Activated CD8-positive, alpha-beta T cell treated with anti-CD3 and anti-CD28 coated beads for 36 hours (primary cell): ENCODE data around the gene TNXB. TPM values are rescaled to one million over a fixed set of nuclear protein-coding genes. Genes with fewer than 3 reads are reported as not detected.
"Not testable (repeated sequence)": the region's sequence is repeated elsewhere in the genome, so short reads cannot be mapped to it uniquely, and the experiment has no call there.

ENCODE experiments used
- ATAC-seq: fragments of 200-7000 bp; cut with Tn5 transposase; one replicate; pipeline ENCODE4 v1.10.0; 2021; ENCODE audit warnings: mild to moderate bottlenecking, moderate library complexity
- CTCF ChIA-PET: fragments of 350-600 bp; sonication (Branson Sonifier 250); formaldehyde crosslinking; loops from one replicate; lab custom pipeline; 2021; ENCODE audit warnings: antibody characterized with exemption; lab: Charles Lee
- POLR2A ChIA-PET: fragments of 350-600 bp; sonication (Branson Sonifier 250); formaldehyde crosslinking; loops from one replicate; lab custom pipeline; 2021; ENCODE audit warnings: antibody characterized with exemption; lab: Charles Lee
- DNase-seq: peaks from one replicate; pipeline ENCODE4 v3.0.0-alpha.2; 2020
- H3K27ac Mint-ChIP-seq: one replicate; pipeline ENCODE4 v1.8.0; 2021; ENCODE audit warnings: mild to moderate bottlenecking, mixed read lengths
- H3K27me3 Mint-ChIP-seq: one replicate; pipeline ENCODE4 v1.8.0; 2021; ENCODE audit warnings: mixed read lengths
- H3K36me3 Mint-ChIP-seq: one replicate; pipeline ENCODE4 v1.8.0; 2021; ENCODE audit warnings: low read depth, mixed read lengths
- H3K4me1 Mint-ChIP-seq: one replicate; pipeline ENCODE4 v1.8.0; 2021; ENCODE audit warnings: low read depth, mixed read lengths
- H3K4me3 Mint-ChIP-seq: one replicate; pipeline ENCODE4 v1.8.0; 2021; ENCODE audit warnings: mild to moderate bottlenecking, moderate library complexity, mixed read lengths
- H3K9me3 Mint-ChIP-seq: one replicate; pipeline ENCODE4 v1.8.0; 2021; ENCODE audit warnings: mixed read lengths
- intact Hi-C: fragments of 100-400 bp; cut with micrococcal nuclease; formaldehyde crosslinking; loops from one replicate; pipeline ENCODE4 v1.10.0; 2022
- total RNA-seq, 2 experiments: library from RNA; stranded (reverse); gene quantifications; one replicate each; pipeline ENCODE4 v1.2.3, GENCODE V29; 2021

Gene TNXB
- total RNA-seq, 2 experiments from 2014 or later: 1.8 to 3.7 TPM

- intact Hi-C loops, POLR2A ChIA-PET, H3K9me3 Mint-ChIP-seq, H3K36me3 Mint-ChIP-seq, H3K4me3 Mint-ChIP-seq, H3K27me3 Mint-ChIP-seq, CTCF ChIA-PET, H3K4me1 Mint-ChIP-seq, DNase-seq, ATAC-seq, H3K27ac Mint-ChIP-seq: not testable (repeated sequence)
Measured at GRCh38 chr6:32002546-32003268, 106.4 kb downstream of the TNXB start.

- H3K9me3 Mint-ChIP-seq, H3K27me3 Mint-ChIP-seq, H3K36me3 Mint-ChIP-seq, H3K4me3 Mint-ChIP-seq, ATAC-seq, H3K27ac Mint-ChIP-seq, POLR2A ChIA-PET, H3K4me1 Mint-ChIP-seq, DNase-seq, CTCF ChIA-PET, intact Hi-C loops: not testable (repeated sequence)
Measured at GRCh38 chr6:31996385-31996784, 112.8 kb downstream of the TNXB start.

GRCh38 chr6:31994421-31994820 lies 114.7 kb downstream of the TNXB start:
- ATAC-seq, H3K4me1 Mint-ChIP-seq, H3K4me3 Mint-ChIP-seq, H3K27ac Mint-ChIP-seq, CTCF ChIA-PET, DNase-seq, H3K27me3 Mint-ChIP-seq, POLR2A ChIA-PET, H3K9me3 Mint-ChIP-seq, H3K36me3 Mint-ChIP-seq, intact Hi-C loops: not testable (repeated sequence)

Other genes with a start within 250 kb of the TNXB start
- gene NEU1, start 246.5 kb downstream of the TNXB start, total RNA-seq: 1 to 10 TPM; 8.7 to 9.8 TPM
- not detected for gene SLC44A4, start 230.3 kb downstream of the TNXB start, total RNA-seq
- gene EHMT2, start 211.6 kb downstream of the TNXB start, total RNA-seq: 10 to 100 TPM; 55.4 to 56.8 TPM
- gene ZBTB12, start 207.3 kb downstream of the TNXB start, total RNA-seq: 1 to 10 TPM; 1.8 to 2.1 TPM
- 1 to 10 TPM in 1 of 2 experiments, under 1 TPM in 1; 0.99 to 1.4 TPM for gene C2, start 181.6 kb downstream of the TNXB start, total RNA-seq
- under 1 TPM; 0.43 to 0.45 TPM for gene CFB, start 163.2 kb downstream of the TNXB start, total RNA-seq
- 10 to 100 TPM; 60.5 to 61.0 TPM for gene NELFE, start 150.4 kb downstream of the TNXB start, total RNA-seq
- gene SKIC2, start 150.2 kb downstream of the TNXB start, total RNA-seq: 10 to 100 TPM; 76.5 to 77.3 TPM
- gene DXO, start 137.2 kb downstream of the TNXB start, total RNA-seq: 10 to 100 TPM; 13.0 to 13.1 TPM
- gene C4A, start 127.3 kb downstream of the TNXB start, total RNA-seq: 1 to 10 TPM; 2.8 to 3.2 TPM
- 1 to 10 TPM; 2.7 to 3.3 TPM for gene C4B, start 94.5 kb downstream of the TNXB start, total RNA-seq
- under 1 TPM; 0.16 to 0.27 TPM for gene CYP21A2, start 70.9 kb downstream of the TNXB start, total RNA-seq
- 10 to 100 TPM; 54.1 to 55.2 TPM for gene ATF6B, start 18.9 kb upstream of the TNXB start, total RNA-seq
- 1 to 10 TPM; 5.3 to 5.8 TPM for gene FKBPL, start 20.9 kb upstream of the TNXB start, total RNA-seq
- 1 to 10 TPM; 1.1 to 1.6 TPM for gene PRRT1, start 42.6 kb upstream of the TNXB start, total RNA-seq
- 10 to 100 TPM; 14.4 to 21.7 TPM for gene PPT2, start 44.8 kb upstream of the TNXB start, total RNA-seq
- gene EGFL8, start 55.3 kb upstream of the TNXB start, total RNA-seq: 10 to 100 TPM; 13.3 to 14.0 TPM
- gene AGPAT1, start 66.7 kb upstream of the TNXB start, total RNA-seq: 10 to 100 TPM; 24.6 to 28.7 TPM
- gene RNF5, start 69.1 kb upstream of the TNXB start, total RNA-seq: 10 to 100 TPM; 55.4 to 57.9 TPM
- 10 to 100 TPM; 15.5 to 16.4 TPM for gene AGER, start 74.9 kb upstream of the TNXB start, total RNA-seq
- gene PBX2, start 80.9 kb upstream of the TNXB start, total RNA-seq: 10 to 100 TPM; 59.6 to 64.2 TPM
- gene GPSM3, start 83.3 kb upstream of the TNXB start, total RNA-seq: 10 to 100 TPM; 67.8 to 68.7 TPM
- gene NOTCH4, start 114.7 kb upstream of the TNXB start, total RNA-seq: 1 to 10 TPM; 1.2 to 1.3 TPM